CD4-positive, alpha-beta memory T cell (primary cell): Measurements from ENCODE around the gene ITGB3. TPM values are rescaled to one million over a fixed set of nuclear protein-coding genes. Genes with fewer than 3 reads are reported as not detected.

Source experiments
- CTCF ChIA-PET: fragments of 350-600 bp; sonication (Branson Sonifier 250); formaldehyde crosslinking; loops from one replicate; lab custom pipeline; 2021; ENCODE audit warnings: inconsistent platforms; ENCODE audit not compliant: partially characterized antibody; lab: Charles Lee
- POLR2A ChIA-PET: fragments of 350-600 bp; sonication (Branson Sonifier 250); formaldehyde crosslinking; loops from one replicate; lab custom pipeline; 2021; ENCODE audit not compliant: partially characterized antibody; lab: Charles Lee
- DNase-seq, 5 donors: peaks; one replicate each; pipeline versions ENCODE4 v3.0.0 to v3.0.0-alpha.2; 2020 to 2022; ENCODE audit warnings: mixed read lengths in 1 of 5
- H3K27ac ChIP-seq: one replicate; pipeline ENCODE4 v1.7.0; 2013; ENCODE audit warnings: low read depth, low read length
- H3K27me3 ChIP-seq: 2 replicates; pipeline ENCODE4 v1.7.0; 2013; ENCODE audit warnings: mild to moderate bottlenecking, low read length, moderate library complexity; ENCODE audit not compliant: insufficient read depth
- H3K36me3 ChIP-seq: 2 replicates; pipeline ENCODE4 v1.7.0; 2013; ENCODE audit warnings: mild to moderate bottlenecking, low read length, moderate library complexity; ENCODE audit not compliant: insufficient read depth
- H3K4me1 ChIP-seq: 2 replicates; pipeline ENCODE4 v1.7.0; 2013; ENCODE audit warnings: mild to moderate bottlenecking, low read length, moderate library complexity; ENCODE audit not compliant: insufficient read depth
- H3K4me3 ChIP-seq, 2 donors: one replicate each; pipeline ENCODE4 v1.7.0; 2013; ENCODE audit warnings: low read length in 2 of 2, mild to moderate bottlenecking in 1 of 2
- H3K9me3 ChIP-seq, 2 donors: one replicate each; pipeline ENCODE4 v1.7.0; 2013; ENCODE audit warnings: low read length in 2 of 2, control low read depth in 1 of 2; ENCODE audit not compliant: control insufficient read depth in 1 of 2
- H3K27ac Mint-ChIP-seq, 7 donors: one replicate each; pipeline ENCODE4 v1.8.0; 2020 to 2021; ENCODE audit warnings: mixed read lengths in 7 of 7, mild to moderate bottlenecking in 6 of 7, inconsistent platforms in 3 of 7, moderate library complexity in 3 of 7
- H3K27me3 Mint-ChIP-seq, 2 donors: one replicate each; pipeline ENCODE4 v1.8.0; 2020 to 2021; ENCODE audit warnings: mixed read lengths in 2 of 2
- H3K36me3 Mint-ChIP-seq, 2 donors: one replicate each; pipeline ENCODE4 v1.8.0; 2020 to 2021; ENCODE audit warnings: mixed read lengths in 2 of 2, inconsistent platforms in 1 of 2, mild to moderate bottlenecking in 1 of 2
- H3K4me1 Mint-ChIP-seq, 4 donors: one replicate each; pipeline ENCODE4 v1.8.0; 2020 to 2021; ENCODE audit warnings: mixed read lengths in 4 of 4, mild to moderate bottlenecking in 1 of 4
- H3K4me3 Mint-ChIP-seq, 8 donors: one replicate each; pipeline ENCODE4 v1.8.0; 2020 to 2021; ENCODE audit warnings: mixed read lengths in 8 of 8, mild to moderate bottlenecking in 7 of 8, moderate library complexity in 6 of 8, inconsistent platforms in 3 of 8
- H3K9me3 Mint-ChIP-seq, 8 donors: one replicate each; pipeline ENCODE4 v1.8.0; 2020 to 2021; ENCODE audit warnings: mixed read lengths in 8 of 8, mild to moderate bottlenecking in 5 of 8, inconsistent platforms in 3 of 8, moderate library complexity in 1 of 8
- intact Hi-C: fragments of 100-400 bp; cut with micrococcal nuclease; formaldehyde crosslinking; loops from one replicate; pipeline ENCODE4 v1.15.1; 2023
- polyA plus RNA-seq, 2 donors: library from polyadenylated mRNA; unstranded; fragments of 300-500 nt; fragmentation: Illumina TruSeq; gene quantifications; one replicate each; pipeline ENCODE4 v1.2.3, GENCODE V29; 2021
- total RNA-seq, 2 experiments: library from RNA; stranded (reverse); gene quantifications; one replicate each; pipeline ENCODE4 v1.2.3, GENCODE V29; 2021

ITGB3 gene
- total and polyA plus RNA-seq, 4 experiments from 2014 or later, result not detected

DNA sequence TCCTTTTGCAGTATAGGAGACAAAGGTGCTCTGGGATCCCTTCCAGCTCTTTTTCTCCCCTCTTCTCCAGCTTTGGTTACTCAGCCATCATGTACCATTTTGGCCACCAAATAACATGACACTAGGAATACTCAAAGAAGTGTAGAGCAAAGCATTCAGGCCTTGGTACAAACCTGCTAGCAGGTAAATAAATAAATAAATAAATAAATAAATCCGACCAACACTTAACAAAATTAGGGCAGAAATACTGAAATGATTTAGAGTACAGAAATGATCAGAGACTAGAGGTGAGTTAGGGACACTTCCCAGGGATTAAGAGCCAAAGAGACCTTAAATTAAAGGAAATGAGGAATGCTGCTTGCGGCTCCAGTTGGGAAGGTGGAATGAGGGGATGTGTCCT lies 17.7 kb upstream of the ITGB3 start:
- peaks cover 0 to 14% (median 8%) of the 10 kb centered on the region in 4 donors for H3K4me1 Mint-ChIP-seq
- no peak for DNase-seq
- Histone ChIP-seq H3K27ac (no peak overlapping the region), H3K4me1 (no peaks in the 10 kb centered on the region), H3K36me3 (no peaks in the 10 kb centered on the region), H3K9me3 (no peaks in the 10 kb centered on the region), H3K27me3 (no peaks in the 10 kb centered on the region), H3K4me3 (no peak overlapping the region)
- no peaks in the 10 kb centered on the region for H3K27me3 Mint-ChIP-seq
- POLR2A ChIA-PET, result no interaction called here
- peak overlapping the region in 1 of 7 donors; percentile 38 for H3K27ac Mint-ChIP-seq
- H3K9me3 Mint-ChIP-seq, result peaks cover 0 to 1% (median 0%) of the 10 kb centered on the region in 8 donors
- no peak overlapping the region for H3K4me3 Mint-ChIP-seq
- CTCF ChIA-PET, result no interaction called here
- intact Hi-C loops, result no loop called here
- H3K36me3 Mint-ChIP-seq, result no peaks in the 10 kb centered on the region

GRCh38 chr17:47237841-47238240 lies 15.8 kb upstream of the ITGB3 start:
- peaks cover 0 to 1% (median 0%) of the 10 kb centered on the region in 8 donors for H3K9me3 Mint-ChIP-seq
- Histone ChIP-seq H3K9me3 (no peaks in the 10 kb centered on the region), H3K27ac (no peak overlapping the region), H3K36me3 (no peaks in the 10 kb centered on the region), H3K4me1 (no peaks in the 10 kb centered on the region), H3K27me3 (no peaks in the 10 kb centered on the region), H3K4me3 (no peak overlapping the region)
- peaks cover 0 to 14% (median 8%) of the 10 kb centered on the region in 4 donors for H3K4me1 Mint-ChIP-seq
- H3K4me3 Mint-ChIP-seq, result no peak overlapping the region
- H3K36me3 Mint-ChIP-seq, result no peaks in the 10 kb centered on the region
- H3K27me3 Mint-ChIP-seq, result no peaks in the 10 kb centered on the region
- ChIA-PET POLR2A (no interaction called here), CTCF (no interaction called here)
- H3K27ac Mint-ChIP-seq, result no peak overlapping the region
- intact Hi-C loops, result no loop called here
- no peak for DNase-seq

DNA sequence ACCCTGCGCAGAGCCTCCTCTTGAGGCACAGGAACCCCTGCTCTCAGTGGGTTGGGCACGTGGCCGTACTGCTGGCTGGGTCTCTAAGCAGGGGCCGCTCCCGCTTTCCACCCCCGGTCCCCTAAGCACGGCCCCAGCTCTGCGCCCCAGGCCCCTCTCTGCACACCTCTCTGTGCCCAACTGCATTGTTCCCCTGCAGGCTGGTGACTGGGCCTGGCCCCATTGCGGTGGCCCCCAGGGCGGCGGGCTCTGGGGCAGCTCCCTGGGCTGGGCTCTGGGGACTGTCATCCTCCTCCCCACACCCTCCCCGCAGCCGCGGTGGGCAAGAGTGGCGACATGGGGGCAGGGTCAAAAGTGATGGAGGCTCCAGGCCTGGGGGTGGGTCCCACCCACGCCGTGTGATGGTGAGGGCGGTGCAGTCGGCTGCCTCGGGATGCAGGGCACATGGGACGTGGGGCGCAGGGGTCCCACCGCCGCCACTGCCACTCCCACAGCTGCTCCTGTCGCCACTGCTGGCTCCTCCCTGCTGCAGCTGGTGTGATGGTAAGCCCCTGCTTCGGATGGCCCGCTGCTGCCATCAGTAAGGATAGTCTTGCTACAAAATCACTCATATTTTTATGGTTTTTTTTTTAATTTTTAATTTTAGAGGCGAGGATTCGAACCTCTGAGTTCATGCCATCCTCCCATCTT lies 15.2 kb upstream of the ITGB3 start:
- Histone ChIP-seq H3K27ac (no peak overlapping the region), H3K9me3 (no peaks in the 10 kb centered on the region), H3K4me3 (no peak overlapping the region), H3K36me3 (no peaks in the 10 kb centered on the region), H3K4me1 (no peaks in the 10 kb centered on the region), H3K27me3 (no peaks in the 10 kb centered on the region)
- DNase-seq, result no peak
- Mint-ChIP-seq H3K4me1 (peaks cover 0 to 14% (median 8%) of the 10 kb centered on the region in 4 donors), H3K4me3 (no peak overlapping the region), H3K36me3 (no peaks in the 10 kb centered on the region), H3K27ac (no peak overlapping the region), H3K27me3 (no peaks in the 10 kb centered on the region), H3K9me3 (peaks cover 0 to 1% (median 0%) of the 10 kb centered on the region in 8 donors)
- intact Hi-C loops, result no loop called here
- CTCF ChIA-PET, result no interaction called here
- POLR2A ChIA-PET, result no interaction called here

DNA sequence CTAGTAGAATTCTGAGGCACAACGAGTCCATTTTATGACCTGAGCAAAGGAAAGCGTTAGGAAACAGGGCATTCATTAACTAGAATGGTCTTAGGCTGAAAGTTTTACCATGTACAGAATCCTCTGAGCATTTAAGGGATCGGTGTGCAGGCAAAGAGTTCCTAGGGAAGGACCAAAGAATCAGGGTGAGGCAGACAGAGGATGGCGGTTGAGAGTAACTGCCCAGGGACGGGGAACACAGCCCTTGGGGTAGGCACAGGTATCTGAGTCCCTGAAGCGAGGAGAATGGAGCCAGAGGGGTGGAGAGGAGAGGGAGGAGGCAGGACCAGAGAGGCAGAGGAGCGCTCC lies 14.0 kb upstream of the ITGB3 start:
- Mint-ChIP-seq H3K9me3 (peaks cover 0 to 1% (median 0%) of the 10 kb centered on the region in 8 donors), H3K27me3 (peaks cover 0 to under 1% of the 10 kb centered on the region in 2 donors), H3K36me3 (no peaks in the 10 kb centered on the region), H3K4me3 (no peak overlapping the region), H3K27ac (peak overlapping the region in 2 of 7 donors; percentile 2 to 55), H3K4me1 (peaks cover 0 to 14% (median 8%) of the 10 kb centered on the region in 4 donors)
- Histone ChIP-seq H3K27ac (no peak overlapping the region), H3K4me3 (no peak overlapping the region), H3K27me3 (no peaks in the 10 kb centered on the region), H3K4me1 (no peaks in the 10 kb centered on the region), H3K36me3 (no peaks in the 10 kb centered on the region), H3K9me3 (no peaks in the 10 kb centered on the region)
- no peak for DNase-seq
- ChIA-PET CTCF (interaction anchor here (2.7 kb wide), 1 partner anchor 9 kb away, joined by 8 read pairs; no protein-coding TSS in a partner anchor), POLR2A (no interaction called here)
- intact Hi-C loops, result no loop called here

DNA sequence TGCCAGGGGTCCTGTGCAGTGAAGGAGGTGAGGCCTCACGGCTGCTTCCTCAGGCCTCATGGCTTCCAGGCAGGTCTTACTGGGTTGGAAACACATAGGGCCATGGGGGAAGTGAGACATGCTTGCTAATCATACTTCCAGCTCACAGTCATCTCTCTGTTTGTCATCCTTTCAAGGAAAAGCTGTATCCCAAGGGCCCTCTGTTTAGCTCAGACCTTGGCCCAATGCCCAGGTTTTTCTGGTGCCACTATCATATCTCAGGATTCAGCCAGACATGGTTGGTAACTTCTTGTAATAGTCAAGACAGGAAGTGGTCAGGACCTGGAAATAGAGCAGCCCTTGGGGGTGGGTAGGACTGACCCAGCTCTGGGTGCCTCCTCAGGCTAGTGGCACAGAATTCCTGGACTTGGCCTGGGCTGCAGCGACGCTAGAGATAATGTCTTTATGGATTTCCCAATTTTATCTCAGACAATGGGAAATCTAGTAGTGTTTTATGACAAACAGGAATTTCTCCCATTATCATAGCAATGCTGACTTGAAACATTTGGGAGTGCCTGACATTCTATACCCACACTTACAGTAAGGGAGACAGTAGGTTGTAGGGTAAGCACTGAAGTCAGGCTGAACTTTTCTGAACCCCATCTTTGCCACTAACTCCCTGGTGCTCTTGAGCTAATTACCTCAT lies 13.5 kb upstream of the ITGB3 start:
- CTCF ChIA-PET, result interaction anchor here (0.6 to 2.7 kb wide), 2 partner anchors 9 to 75 kb away, joined by 3 to 8 read pairs; no protein-coding TSS in a partner anchor
- Histone ChIP-seq H3K27me3 (no peaks in the 10 kb centered on the region), H3K27ac (no peak overlapping the region), H3K4me3 (no peak overlapping the region), H3K4me1 (no peaks in the 10 kb centered on the region), H3K36me3 (no peaks in the 10 kb centered on the region), H3K9me3 (no peaks in the 10 kb centered on the region)
- intact Hi-C loops, result no loop called here
- DNase-seq, result no peak
- H3K4me1 Mint-ChIP-seq, result peaks cover 0 to 14% (median 8%) of the 10 kb centered on the region in 4 donors
- peaks cover 0 to 1% (median 0%) of the 10 kb centered on the region in 8 donors for H3K9me3 Mint-ChIP-seq
- H3K27ac Mint-ChIP-seq, result no peak overlapping the region
- no peaks in the 10 kb centered on the region for H3K36me3 Mint-ChIP-seq
- peaks cover 2 to 4% of the 10 kb centered on the region in 2 donors for H3K27me3 Mint-ChIP-seq
- POLR2A ChIA-PET, result no interaction called here
- no peak overlapping the region for H3K4me3 Mint-ChIP-seq

- Mint-ChIP-seq H3K27me3 (peaks cover 6 to 8% of the 10 kb centered on the region in 2 donors), H3K36me3 (no peaks in the 10 kb centered on the region), H3K4me3 (no peak overlapping the region), H3K4me1 (peaks cover 0 to 14% (median 8%) of the 10 kb centered on the region in 4 donors), H3K27ac (peak overlapping the region in 1 of 7 donors; percentile 18), H3K9me3 (peaks cover 0 to 1% (median 0%) of the 10 kb centered on the region in 8 donors)
- Histone ChIP-seq H3K36me3 (no peaks in the 10 kb centered on the region), H3K27me3 (no peaks in the 10 kb centered on the region), H3K27ac (no peak overlapping the region), H3K4me1 (no peaks in the 10 kb centered on the region), H3K4me3 (no peak overlapping the region), H3K9me3 (no peaks in the 10 kb centered on the region)
- ChIA-PET CTCF (interaction anchor here (2.7 kb wide), 1 partner anchor 10 kb away, joined by 8 read pairs; no protein-coding TSS in a partner anchor), POLR2A (no interaction called here)
- no peak for DNase-seq
- intact Hi-C loops, result no loop called here
Measured at GRCh38 chr17:47240806-47241205, 12.8 kb upstream of the ITGB3 start.

GRCh38 chr17:47242648-47243047 lies 11.0 kb upstream of the ITGB3 start:
- H3K4me1 Mint-ChIP-seq, result peaks cover 0 to 14% (median 8%) of the 10 kb centered on the region in 4 donors
- H3K27ac Mint-ChIP-seq, result no peak overlapping the region
- H3K9me3 ChIP-seq, result no peaks in the 10 kb centered on the region
- no peak for DNase-seq
- no peaks in the 10 kb centered on the region for H3K4me1 ChIP-seq
- peaks cover 0 to 1% (median 0%) of the 10 kb centered on the region in 8 donors for H3K9me3 Mint-ChIP-seq
- intact Hi-C loops, result no loop called here
- no peaks in the 10 kb centered on the region for H3K36me3 Mint-ChIP-seq
- H3K36me3 ChIP-seq, result no peaks in the 10 kb centered on the region
- POLR2A ChIA-PET, result interaction anchor here (0.8 kb wide), 1 partner anchor 39 kb away, joined by 3 read pairs; no protein-coding TSS in a partner anchor
- H3K4me3 Mint-ChIP-seq, result no peak overlapping the region
- no peak overlapping the region for H3K4me3 ChIP-seq
- no peak overlapping the region for H3K27ac ChIP-seq
- CTCF ChIA-PET, result no interaction called here
- H3K27me3 Mint-ChIP-seq, result peaks cover 13 to 14% of the 10 kb centered on the region in 2 donors
- H3K27me3 ChIP-seq, result no peaks in the 10 kb centered on the region
